ENCODE results near the gene KCNN1. TPM values are rescaled to one million over a fixed set of nuclear protein-coding genes. Genes with fewer than 3 reads are reported as not detected.

The KCNN1 gene
- total and polyA plus RNA-seq, 8 donors: 0.23 to 0.46 TPM; not detected in 6

- TF ChIP-seq POLR2A (IDR thresholded peaks at IDR 0.05): no peak
- TF ChIP-seq EP300 (IDR thresholded peaks at IDR 0.05): no peak
- no peak for TF ChIP-seq CTCF (IDR thresholded peaks at IDR 0.05)
- no peak for TF ChIP-seq POLR2AphosphoS5 (IDR thresholded peaks at IDR 0.05)
- DNase-seq: no peak
- intact Hi-C loops (cut with DNase I; ENCODE audit: low total_unique reads): no loop called here
- Histone ChIP-seq H3K27ac (no peak overlapping the region), H3K4me1 (peaks cover 3 to 7% (median 6%) of the 10 kb centered on the region in 4 donors), H3K36me3 (no peaks in the 10 kb centered on the region), H3K27me3 (peaks cover 9 to 89% (median 44%) of the 10 kb centered on the region in 3 donors), H3K4me3 (no peak overlapping the region), H3K9me3 (no peaks in the 10 kb centered on the region)
- 75 to 87% (median 84%) methylated on average over 3 of the region's 3 CpGs for WGBS, 5 donors
Observed at GRCh38 chr19:17957149-17957849, 9.6 kb upstream of the KCNN1 start.

- intact Hi-C loops (cut with DNase I; ENCODE audit: low total_unique reads): no loop called here
- no peak for DNase-seq
- TF ChIP-seq EP300 (IDR thresholded peaks at IDR 0.05) (no peak), POLR2AphosphoS5 (IDR thresholded peaks at IDR 0.05) (no peak), CTCF (IDR thresholded peaks at IDR 0.05) (no peak), POLR2A (IDR thresholded peaks at IDR 0.05) (no peak)
- Histone ChIP-seq H3K4me1 (peaks cover 0 to under 1% (median under 1%) of the 10 kb centered on the region in 4 donors), H3K27me3 (peaks cover 3 to 88% (median 38%) of the 10 kb centered on the region in 3 donors), H3K27ac (no peak overlapping the region), H3K4me3 (no peak overlapping the region), H3K36me3 (no peaks in the 10 kb centered on the region), H3K9me3 (no peaks in the 10 kb centered on the region)
Observed at GRCh38 chr19:17957885-17958284, 9.0 kb upstream of the KCNN1 start.

- 56 to 67% (median 63%) methylated on average over 7 to 13 of the region's 13 CpGs for WGBS, 5 donors
- no peak overlapping the region for H3K4me3 ChIP-seq
- H3K36me3 ChIP-seq: no peaks in the 10 kb centered on the region
- H3K27me3 ChIP-seq: peaks cover 6 to 89% (median 43%) of the 10 kb centered on the region in 3 donors
- TF ChIP-seq POLR2A (IDR thresholded peaks at IDR 0.05): no peak
- TF ChIP-seq EP300 (IDR thresholded peaks at IDR 0.05): no peak
- H3K9me3 ChIP-seq: no peaks in the 10 kb centered on the region
- H3K4me1 ChIP-seq: peaks cover 0 to 13% (median 2%) of the 10 kb centered on the region in 4 donors
- intact Hi-C loops (cut with DNase I; ENCODE audit: low total_unique reads): no loop called here
- no peak overlapping the region for H3K27ac ChIP-seq
- peak in 1 of 2 donors; percentile 44 for DNase-seq
Observed at GRCh38 chr19:17963936-17964691, 2.8 kb upstream of the KCNN1 start.

- no peaks in the 10 kb centered on the region for H3K9me3 ChIP-seq
- peaks cover 0 to 13% (median 2%) of the 10 kb centered on the region in 4 donors for H3K4me1 ChIP-seq
- intact Hi-C loops (cut with DNase I; ENCODE audit: low total_unique reads): no loop called here
- no peak overlapping the region for H3K4me3 ChIP-seq
- no peak overlapping the region for H3K27ac ChIP-seq
- H3K27me3 ChIP-seq: peaks cover 6 to 84% (median 43%) of the 10 kb centered on the region in 3 donors
- no peak for DNase-seq
- no peaks in the 10 kb centered on the region for H3K36me3 ChIP-seq
- no peak for TF ChIP-seq POLR2AphosphoS5 (IDR thresholded peaks at IDR 0.05)
- TF ChIP-seq EP300 (IDR thresholded peaks at IDR 0.05): no peak
- no peak for TF ChIP-seq POLR2A (IDR thresholded peaks at IDR 0.05)
- TF ChIP-seq CTCF (IDR thresholded peaks at IDR 0.05): no peak
- 56 to 68% (median 57%) methylated on average over 11 of the region's 11 CpGs for WGBS, 5 donors
Observed at GRCh38 chr19:17965370-17966128, 1.4 kb upstream of the KCNN1 start.
